Esophagus muscularis mucosa (tissue), 4 donors: ENCODE data around the gene SLC6A2. TPM values are rescaled to one million over a fixed set of nuclear protein-coding genes. Genes with fewer than 3 reads are reported as not detected.

Experiments used
- DNase-seq: peaks from one replicate; pipeline ENCODE4 v3.0.0-alpha.2; 2017; ENCODE audit errors: extremely low spot score
- H3K27ac ChIP-seq, 4 donors: fragments of 200-600 bp; sonication (generic); replicated peaks in 1 of 4; 1 replicate in 3 of 4; 2 replicates in 1 of 4; pipeline ENCODE4 v1.5.1; 2016 to 2019; ENCODE audit warnings: mild to moderate bottlenecking in 1 of 4
- H3K27me3 ChIP-seq, 4 donors: fragments of 200-600 bp; sonication (generic); one replicate each; pipeline versions ENCODE4 v1.5.1 to v1.6.0; 2016 to 2019
- H3K36me3 ChIP-seq, 4 donors: fragments of 200-600 bp; sonication (generic); one replicate each; pipeline ENCODE4 v1.5.1; 2016 to 2019
- H3K4me1 ChIP-seq, 4 donors: fragments of 200-600 bp; sonication (generic); one replicate each; pipeline ENCODE4 v1.5.1; 2016 to 2019
- H3K4me3 ChIP-seq, 4 donors: fragments of 200-600 bp; sonication (generic); 1 replicate in 2 of 4; 2 replicates in 2 of 4; pipeline ENCODE4 v1.5.1; 2016 to 2019; ENCODE audit warnings: mild to moderate bottlenecking in 4 of 4, moderate library complexity in 1 of 4
- H3K9me3 ChIP-seq, 4 donors: fragments of 200-600 bp; sonication (generic); 1 replicate in 3 of 4; 2 replicates in 1 of 4; pipeline ENCODE4 v1.5.1; 2016 to 2019
- EP300 ChIP-seq: sonication (generic); formaldehyde crosslinking; IDR thresholded peaks from one replicate; pipeline ENCODE4 v1.6.1; 2017; ENCODE audit warnings: antibody characterized with exemption
- POLR2A ChIP-seq: fragments of 450-650 bp; IDR thresholded peaks from one replicate; pipeline ENCODE4 v1.6.1; 2017; ENCODE audit warnings: antibody characterized with exemption, moderate library complexity, mild to moderate bottlenecking, low read depth
- POLR2AphosphoS5 ChIP-seq, 2 donors: sonication (generic); formaldehyde crosslinking; IDR thresholded peaks; one replicate each; pipeline ENCODE4 v1.6.1; 2017; ENCODE audit warnings: antibody characterized with exemption in 2 of 2
- WGBS: methylation state at CpG from one replicate; pipeline ENCODE4 v1.1.5; 2018; 5-methylcytosine and 5-hydroxymethylcytosine counted together
- intact Hi-C: fragments of 100-400 bp; cut with DNase I; formaldehyde crosslinking; loops from one replicate; pipeline ENCODE4 v1.15.1; 2023
- total RNA-seq, 4 donors: library from RNA; depleted of rRNA; stranded (reverse); fragments of >200 nt; gene quantifications; one replicate each; pipeline versions ENCODE4 v1.1.0 to v1.2.1, GENCODE V29; 2016
- TF ChIP-seq, protein P1 (sequence below), 3 experiments: fragments of 200-600 bp in 2 of 3; fragments of 450-650 bp in 1 of 3; sonication (generic) in 2 of 3; IDR thresholded peaks; one replicate each; pipeline ENCODE4 v1.5.1; 2017 to 2019; ENCODE audit warnings: antibody characterized with exemption in 3 of 3, mild to moderate bottlenecking in 2 of 3, moderate library complexity in 1 of 3

The SLC6A2 gene
- total RNA-seq, 4 donors from 2014 or later: 0.19 to 2.1 (median 1.00) TPM

DNA sequence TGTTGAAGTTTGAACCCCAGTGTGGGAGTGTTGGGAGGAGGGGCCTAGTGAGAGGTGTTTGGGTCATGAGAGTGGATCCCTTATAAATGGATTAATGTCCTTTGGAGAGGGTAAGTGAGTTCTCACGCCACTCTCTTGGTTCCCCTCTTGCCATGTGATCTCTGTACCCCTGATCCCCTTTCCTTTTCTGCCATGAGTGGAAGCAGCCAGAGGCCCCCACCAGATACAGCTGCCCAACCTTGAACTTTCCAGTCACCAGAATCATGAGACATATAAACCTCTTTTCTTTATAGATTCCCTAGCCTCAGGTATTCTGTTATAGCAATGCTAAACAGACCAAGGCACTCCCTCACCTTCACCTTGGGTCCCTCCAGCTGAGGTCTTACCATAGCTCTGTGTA lies 7.4 kb downstream of the SLC6A2 start:
- Histone ChIP-seq H3K36me3 (no peaks in the 10 kb centered on the region), H3K4me3 (no peak overlapping the region), H3K4me1 (peaks cover 0 to 14% (median 6%) of the 10 kb centered on the region in 4 donors), H3K9me3 (peaks cover 0 to 6% (median 0%) of the 10 kb centered on the region in 4 donors), H3K27me3 (peaks cover 0 to 13% (median 0%) of the 10 kb centered on the region in 4 donors), H3K27ac (no peak overlapping the region)
- DNase-seq: no peak
- WGBS: 100% methylated on average over 1 of the region's 1 CpG
- TF ChIP-seq POLR2AphosphoS5 (IDR thresholded peaks at IDR 0.05) (no peak), EP300 (no peak), POLR2A (no peak)
- TF ChIP-seq, protein P1, sequence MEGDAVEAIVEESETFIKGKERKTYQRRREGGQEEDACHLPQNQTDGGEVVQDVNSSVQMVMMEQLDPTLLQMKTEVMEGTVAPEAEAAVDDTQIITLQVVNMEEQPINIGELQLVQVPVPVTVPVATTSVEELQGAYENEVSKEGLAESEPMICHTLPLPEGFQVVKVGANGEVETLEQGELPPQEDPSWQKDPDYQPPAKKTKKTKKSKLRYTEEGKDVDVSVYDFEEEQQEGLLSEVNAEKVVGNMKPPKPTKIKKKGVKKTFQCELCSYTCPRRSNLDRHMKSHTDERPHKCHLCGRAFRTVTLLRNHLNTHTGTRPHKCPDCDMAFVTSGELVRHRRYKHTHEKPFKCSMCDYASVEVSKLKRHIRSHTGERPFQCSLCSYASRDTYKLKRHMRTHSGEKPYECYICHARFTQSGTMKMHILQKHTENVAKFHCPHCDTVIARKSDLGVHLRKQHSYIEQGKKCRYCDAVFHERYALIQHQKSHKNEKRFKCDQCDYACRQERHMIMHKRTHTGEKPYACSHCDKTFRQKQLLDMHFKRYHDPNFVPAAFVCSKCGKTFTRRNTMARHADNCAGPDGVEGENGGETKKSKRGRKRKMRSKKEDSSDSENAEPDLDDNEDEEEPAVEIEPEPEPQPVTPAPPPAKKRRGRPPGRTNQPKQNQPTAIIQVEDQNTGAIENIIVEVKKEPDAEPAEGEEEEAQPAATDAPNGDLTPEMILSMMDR (IDR thresholded peaks at IDR 0.05): no peak
- intact Hi-C loops: no loop called here

DNA sequence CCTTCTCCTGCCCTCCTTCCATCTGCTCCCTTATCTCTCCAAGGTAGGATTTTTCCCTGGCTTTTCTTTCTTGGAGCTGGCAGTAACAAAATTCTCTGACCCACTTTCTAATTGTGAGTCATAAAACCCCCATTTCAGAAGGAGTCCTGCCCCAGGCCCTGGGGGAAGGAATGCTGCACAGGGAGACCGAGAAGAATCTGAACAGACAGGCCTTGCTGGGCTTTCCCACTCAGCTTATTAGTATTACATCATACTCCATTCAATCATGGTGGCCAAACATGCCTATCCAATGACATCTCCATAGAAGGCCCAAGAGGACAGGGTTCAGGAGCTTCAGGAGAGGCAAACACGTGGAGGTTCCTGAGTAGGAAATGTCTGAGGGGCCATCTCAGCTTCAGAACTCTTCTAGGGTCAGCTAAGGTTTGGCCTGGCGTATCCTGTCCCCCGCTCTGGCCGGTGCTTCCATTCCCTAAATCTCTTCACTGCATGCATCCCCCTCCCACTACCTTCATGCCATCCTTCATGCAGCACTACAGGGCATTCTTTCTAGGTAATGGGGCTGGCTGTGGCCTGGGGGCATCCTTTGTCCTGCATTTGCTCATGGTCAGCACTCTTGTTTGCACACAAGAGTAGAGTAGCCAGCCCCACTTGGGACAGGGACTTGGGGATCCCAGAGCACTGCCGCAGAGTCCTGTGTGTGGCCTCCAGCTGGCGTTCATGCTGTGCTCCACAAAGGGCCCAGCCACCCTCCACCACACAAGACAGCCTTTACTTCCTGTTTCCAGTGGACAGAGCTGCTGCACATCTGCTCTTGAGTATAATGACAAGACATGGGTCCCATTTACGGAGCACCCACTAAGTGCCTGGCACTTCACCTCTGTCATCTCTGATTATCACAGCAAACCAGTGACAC lies 8.2 kb downstream of the SLC6A2 start:
- 91% methylated on average over 8 of the region's 8 CpGs for WGBS
- peaks cover 0 to 16% (median 13%) of the 10 kb centered on the region in 4 donors for H3K4me1 ChIP-seq
- H3K27ac ChIP-seq: no peak overlapping the region
- H3K36me3 ChIP-seq: no peaks in the 10 kb centered on the region
- peaks cover 0 to 6% (median 0%) of the 10 kb centered on the region in 4 donors for H3K9me3 ChIP-seq
- TF ChIP-seq POLR2A: no peak
- intact Hi-C loops: no loop called here
- H3K27me3 ChIP-seq: peaks cover 0 to 5% (median 0%) of the 10 kb centered on the region in 4 donors
- no peak overlapping the region for H3K4me3 ChIP-seq
- DNase-seq: no peak

DNA sequence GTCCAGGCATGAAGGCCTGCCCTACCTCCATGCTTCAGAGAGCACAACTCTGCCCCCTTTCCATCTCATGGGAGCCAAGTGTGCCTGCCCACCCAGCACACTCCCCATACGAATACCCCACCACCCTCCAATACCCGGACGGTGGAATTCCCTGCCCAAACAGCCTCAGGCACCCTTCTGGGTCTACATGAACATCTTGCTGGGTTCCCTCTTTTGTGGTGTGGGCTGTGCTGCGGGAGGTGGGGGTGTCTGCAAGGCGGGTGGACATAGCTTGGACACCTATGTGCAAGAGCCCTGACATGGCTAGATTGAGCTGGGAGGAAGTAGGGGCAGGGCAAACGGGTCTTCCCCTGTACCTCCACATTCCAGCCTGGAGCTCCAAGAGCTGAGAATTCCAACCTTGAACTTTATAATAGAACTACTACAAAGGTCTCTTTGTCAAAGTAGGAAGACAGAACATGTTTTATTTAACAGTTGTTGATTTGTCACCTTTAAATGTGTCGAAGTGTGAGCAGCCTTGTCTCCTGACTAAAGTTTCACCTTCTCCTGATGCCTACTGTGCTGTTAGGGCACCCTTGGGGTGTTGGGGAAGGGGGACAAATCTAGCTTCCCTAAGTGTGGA lies 9.1 kb downstream of the SLC6A2 start:
- no peak overlapping the region for H3K27ac ChIP-seq
- H3K36me3 ChIP-seq: no peaks in the 10 kb centered on the region
- TF ChIP-seq EP300 (no peak), POLR2AphosphoS5 (IDR thresholded peaks at IDR 0.05) (no peak), POLR2A (no peak)
- TF ChIP-seq, protein P1 (IDR thresholded peaks at IDR 0.05): no peak
- peaks cover 0 to 6% (median 0%) of the 10 kb centered on the region in 4 donors for H3K9me3 ChIP-seq
- 89% methylated on average over 7 of the region's 7 CpGs for WGBS
- peaks cover 0 to 20% (median 14%) of the 10 kb centered on the region in 4 donors for H3K4me1 ChIP-seq
- DNase-seq: no peak
- no peak overlapping the region for H3K4me3 ChIP-seq
- intact Hi-C loops: no loop called here
- peaks cover 0 to 5% (median 0%) of the 10 kb centered on the region in 4 donors for H3K27me3 ChIP-seq

DNA sequence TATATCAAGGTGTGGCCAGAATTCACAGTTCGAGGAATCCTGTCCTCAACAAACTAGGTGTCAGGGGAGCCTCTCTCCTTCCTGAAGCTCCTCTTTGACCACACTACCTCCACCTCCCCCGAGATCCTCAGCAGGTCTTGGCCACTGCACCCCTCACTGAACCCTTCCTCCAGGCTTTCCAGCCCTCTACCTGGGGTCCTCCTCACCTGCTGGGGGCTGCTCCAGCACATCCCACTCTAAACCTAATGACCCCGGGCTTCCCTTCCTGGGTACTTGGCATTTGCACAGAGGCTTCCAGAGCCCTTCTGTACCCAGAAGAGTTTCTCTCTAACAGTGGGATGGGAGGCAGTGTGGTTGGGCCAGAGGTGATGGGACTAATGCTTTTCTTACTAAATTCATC lies 9.7 kb downstream of the SLC6A2 start:
- TF ChIP-seq EP300 (no peak), POLR2AphosphoS5 (IDR thresholded peaks at IDR 0.05) (no peak), POLR2A (no peak)
- TF ChIP-seq, protein P1 (IDR thresholded peaks at IDR 0.05): no peak
- H3K27ac ChIP-seq: no peak overlapping the region
- DNase-seq: no peak
- peaks cover 0 to 20% (median 14%) of the 10 kb centered on the region in 4 donors for H3K4me1 ChIP-seq
- peaks cover 0 to 6% (median 0%) of the 10 kb centered on the region in 4 donors for H3K9me3 ChIP-seq
- H3K4me3 ChIP-seq: no peak overlapping the region
- intact Hi-C loops: no loop called here
- H3K27me3 ChIP-seq: peaks cover 0 to 5% (median 0%) of the 10 kb centered on the region in 4 donors
- 88% methylated on average over 3 of the region's 3 CpGs for WGBS
- H3K36me3 ChIP-seq: no peaks in the 10 kb centered on the region

DNA sequence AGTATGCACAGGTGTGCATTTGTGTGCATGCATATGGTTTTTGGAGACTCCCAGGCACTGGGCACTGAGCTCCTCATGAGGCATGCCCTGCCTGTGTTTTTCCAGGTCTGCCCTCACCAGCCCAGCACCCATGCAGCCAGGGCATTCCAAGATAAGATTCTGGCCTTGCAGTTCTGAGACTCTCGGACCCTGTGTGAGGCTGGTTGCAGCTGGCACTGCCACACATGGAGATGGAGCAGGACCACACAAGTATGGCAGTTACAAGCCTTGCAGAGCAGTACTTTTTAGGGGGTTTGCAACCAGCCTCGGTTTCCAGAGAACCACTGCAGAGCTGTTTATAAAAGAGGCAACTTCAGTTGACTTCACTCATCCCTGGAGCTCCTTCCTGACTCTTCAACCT lies 10.2 kb downstream of the SLC6A2 start:
- Histone ChIP-seq H3K4me3 (no peak overlapping the region), H3K36me3 (no peaks in the 10 kb centered on the region), H3K9me3 (peaks cover 0 to 6% (median 0%) of the 10 kb centered on the region in 4 donors), H3K27ac (no peak overlapping the region), H3K4me1 (peaks cover 0 to 20% (median 11%) of the 10 kb centered on the region in 4 donors), H3K27me3 (peaks cover 0 to 5% (median 0%) of the 10 kb centered on the region in 4 donors)
- WGBS: 90% methylated on average over 1 of the region's 2 CpGs
- intact Hi-C loops: no loop called here
- DNase-seq: no peak
- TF ChIP-seq EP300 (no peak), POLR2AphosphoS5 (IDR thresholded peaks at IDR 0.05) (no peak), POLR2A (no peak)
- TF ChIP-seq, protein P1 (IDR thresholded peaks at IDR 0.05): no peak
